ENCODE measurements around the gene PRMT7.

Gene PRMT7

DNA sequence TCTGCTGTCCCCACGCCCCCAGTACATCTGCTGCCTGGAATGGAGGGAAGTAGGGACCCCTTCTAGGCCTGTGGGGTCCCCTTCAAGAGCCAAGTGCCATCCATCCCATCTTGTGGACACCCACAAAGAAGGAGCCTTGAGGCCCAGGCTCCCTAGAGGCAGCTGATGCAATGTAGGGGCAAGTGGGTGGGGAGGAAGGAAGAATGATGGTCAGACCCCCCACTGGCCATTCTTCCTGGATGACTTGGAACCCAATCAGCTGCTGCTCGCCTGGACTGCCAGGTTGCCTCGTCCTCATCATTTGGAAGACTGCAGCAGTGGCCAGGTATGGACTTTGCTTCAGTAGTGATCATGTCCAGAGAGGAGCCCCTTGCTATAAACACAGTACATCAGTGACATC is 88.6 kb downstream of the PRMT7 start:
- no peak for DNase-seq

DNA sequence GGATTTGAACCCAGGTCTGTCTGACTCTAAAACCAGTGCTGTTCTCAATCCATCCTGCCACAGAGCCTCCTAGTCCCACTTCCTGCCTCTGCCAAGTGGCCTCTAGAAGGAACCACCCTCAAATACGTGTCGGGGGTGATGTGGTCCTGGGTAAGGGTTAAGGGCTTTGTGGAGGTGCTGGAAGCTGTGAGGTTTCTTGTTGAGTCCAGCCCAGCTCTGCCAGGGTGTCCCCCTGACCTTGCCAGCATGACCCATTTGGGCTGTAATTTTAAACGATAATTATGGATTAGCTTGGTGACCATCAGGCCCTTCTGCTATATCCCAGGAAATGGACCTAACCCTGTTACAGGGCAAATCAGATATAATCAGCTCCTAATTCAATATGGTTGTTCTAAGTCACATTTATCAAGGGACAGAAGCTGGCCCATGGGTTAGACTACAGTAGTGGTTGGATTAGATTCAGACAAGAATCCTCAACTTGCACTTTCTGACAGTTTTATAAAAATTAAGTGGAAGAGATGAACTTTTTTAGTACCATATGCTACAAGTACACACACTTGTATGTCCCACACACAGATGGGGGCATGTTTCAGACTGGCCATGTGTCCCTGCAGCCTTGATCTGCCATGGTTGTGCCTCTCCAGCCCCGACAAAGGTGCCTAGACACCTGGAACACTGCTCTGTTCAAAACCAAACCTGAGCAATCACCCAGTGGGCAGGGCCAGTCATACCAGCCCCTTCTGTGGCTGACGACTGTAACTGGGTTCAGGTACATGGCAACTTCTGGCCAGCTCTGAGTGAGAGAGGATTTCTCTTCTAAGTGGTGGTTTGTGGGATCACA is 89.5 kb downstream of the PRMT7 start:
- peak in 1 of 5 experiments; percentile 60 for DNase-seq

DNA sequence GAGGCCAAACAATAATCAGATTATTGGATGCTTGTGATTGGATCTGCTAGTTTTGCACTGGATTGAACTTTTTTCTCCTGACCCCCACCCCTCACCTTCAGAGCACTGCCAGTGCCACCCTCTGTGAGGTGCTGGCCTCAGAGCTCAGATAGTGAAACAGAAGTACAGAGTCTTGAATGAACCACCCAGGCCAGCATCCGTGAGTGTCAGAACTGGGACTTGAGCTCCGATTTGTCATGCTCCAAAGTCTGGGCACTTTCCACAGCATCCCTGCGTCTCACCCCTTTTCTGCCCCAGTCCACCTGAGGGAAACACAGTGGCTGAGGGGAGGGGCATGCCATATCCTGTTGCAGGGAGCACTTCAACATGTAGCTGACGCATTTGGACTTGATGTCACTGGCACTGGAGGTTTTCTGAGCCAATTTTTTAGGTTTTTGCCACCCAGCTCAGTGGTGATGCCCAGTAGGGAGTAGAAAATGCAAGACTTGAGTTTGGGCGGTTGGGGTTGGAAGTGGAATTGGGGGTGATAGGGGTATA is 90.2 kb downstream of the PRMT7 start:
- DNase-seq, result peak in 1 of 5 experiments; percentile 30

DNA sequence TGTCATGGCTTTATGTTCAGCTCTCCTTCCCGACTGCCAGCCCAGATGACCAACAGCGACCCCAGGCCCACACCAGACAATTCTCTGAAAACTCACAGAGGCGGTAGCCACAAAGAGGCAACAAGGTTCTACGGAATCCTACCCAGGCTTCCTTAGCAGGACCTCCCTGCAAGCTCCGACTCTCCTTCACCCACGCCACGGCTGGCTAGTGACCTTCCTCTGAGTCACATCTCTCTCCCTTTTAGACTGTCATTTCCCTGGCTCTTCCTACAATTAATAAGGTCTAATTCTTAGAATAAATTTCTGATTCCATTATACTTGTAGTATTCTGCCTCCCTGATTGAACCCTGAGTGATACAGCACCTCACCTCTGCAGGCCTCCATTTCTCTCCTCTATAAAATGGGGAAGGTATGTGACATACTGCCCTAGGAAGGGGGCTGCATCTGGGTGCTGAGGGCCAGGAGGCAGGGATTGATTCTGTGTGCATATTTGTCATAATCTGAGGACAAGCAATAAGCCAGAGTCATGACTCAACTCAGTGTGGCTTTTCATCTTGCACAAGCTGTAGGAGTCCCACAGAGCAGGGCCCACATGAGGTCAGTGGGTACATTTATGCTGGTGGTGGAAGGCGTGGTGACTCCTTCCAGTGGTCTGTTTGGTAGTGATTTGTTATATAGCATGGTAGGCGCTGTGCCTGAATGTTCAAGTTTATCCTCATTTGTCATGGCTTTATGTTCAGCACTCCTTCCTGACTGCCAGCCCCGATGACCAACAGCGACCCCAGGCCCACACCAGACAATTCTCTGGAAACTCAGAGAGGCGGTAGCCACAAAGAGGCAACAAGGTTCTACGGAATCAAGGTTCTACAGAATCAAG is 91.3 kb downstream of the PRMT7 start:
- DNase-seq, result no peak

DNA sequence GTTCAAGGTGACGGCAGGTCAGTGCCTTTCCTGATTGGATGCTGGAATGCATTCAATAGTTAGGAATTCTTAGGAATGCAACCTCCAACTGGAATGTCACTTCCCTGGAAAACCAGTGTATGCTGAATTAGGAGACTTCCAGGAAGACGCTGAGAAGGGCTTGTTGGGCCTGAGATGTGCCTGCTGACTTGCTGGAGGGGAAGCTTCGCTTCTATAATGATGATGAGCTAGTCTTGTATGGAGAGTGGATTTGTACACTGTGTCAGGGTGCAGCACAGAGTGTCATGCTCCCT is 91.9 kb downstream of the PRMT7 start:
- DNase-seq, result no peak

DNA sequence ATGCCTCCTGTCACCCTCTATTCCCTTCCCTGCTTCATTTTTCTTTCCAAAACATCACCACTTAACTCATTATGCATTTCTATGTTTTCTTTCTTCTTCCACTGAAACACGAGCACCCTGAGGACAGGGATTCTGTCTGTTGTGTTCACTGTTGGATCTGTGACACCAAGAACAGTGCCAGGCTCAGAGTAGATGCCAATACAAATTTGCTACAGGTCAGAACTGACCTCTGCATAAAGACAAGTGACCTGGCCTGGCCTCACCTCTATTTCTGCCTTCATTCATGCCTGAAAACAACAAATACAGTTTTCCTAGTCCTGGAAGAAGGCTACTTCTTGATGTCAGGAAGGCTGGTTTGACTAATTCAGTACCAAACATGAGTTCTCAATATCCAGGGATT is 92.4 kb downstream of the PRMT7 start:
- DNase-seq, result no peak

DNA sequence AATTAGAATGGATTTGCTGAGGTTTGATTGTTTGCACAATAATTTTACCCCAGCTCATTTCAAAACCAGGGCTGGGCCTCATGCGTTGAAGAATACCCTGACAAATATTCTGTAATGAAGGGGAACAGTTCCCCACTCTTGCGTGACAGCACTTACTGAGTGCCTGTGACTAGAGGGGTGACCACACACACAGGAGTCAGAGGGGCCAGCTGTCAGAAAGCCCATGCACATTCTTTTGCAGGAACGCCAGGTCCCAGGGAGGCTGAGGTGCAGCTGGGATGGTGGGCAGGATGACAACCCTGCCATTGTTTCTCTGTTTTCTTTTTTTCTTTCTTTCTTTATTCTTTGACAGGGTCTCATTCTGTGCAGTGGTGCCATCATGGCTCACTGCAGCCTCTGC is 92.9 kb downstream of the PRMT7 start:
- DNase-seq, result no peak

DNA sequence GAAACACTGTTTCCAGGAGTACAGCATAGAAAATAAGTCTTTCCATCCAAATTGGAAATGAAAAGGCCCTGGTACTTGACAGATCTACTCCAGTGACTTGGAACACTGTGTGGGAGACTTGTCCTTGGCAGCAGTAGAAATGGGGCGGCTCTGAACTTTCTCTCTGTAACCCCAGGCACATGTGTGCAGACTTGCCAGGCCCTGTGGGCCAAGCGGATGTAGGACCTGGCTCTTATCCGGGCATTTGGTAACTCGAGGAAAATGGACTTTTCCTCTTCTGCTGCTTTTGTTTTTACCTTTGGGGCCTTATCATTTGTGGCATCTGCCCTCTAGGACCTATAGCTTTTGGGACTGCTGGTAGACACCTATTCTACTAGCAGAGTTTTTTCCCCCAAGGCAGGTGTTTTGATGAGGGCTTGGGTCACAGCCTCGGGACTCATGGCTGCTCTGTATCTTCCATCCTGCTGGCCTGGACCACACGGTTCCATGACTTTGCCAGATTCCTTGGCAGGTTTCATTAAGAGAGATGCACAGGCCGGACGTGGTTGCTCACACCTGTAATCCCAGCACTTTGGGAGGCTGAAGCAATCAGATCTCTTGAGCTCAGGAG is 94.0 kb downstream of the PRMT7 start:
- no peak for DNase-seq

DNA sequence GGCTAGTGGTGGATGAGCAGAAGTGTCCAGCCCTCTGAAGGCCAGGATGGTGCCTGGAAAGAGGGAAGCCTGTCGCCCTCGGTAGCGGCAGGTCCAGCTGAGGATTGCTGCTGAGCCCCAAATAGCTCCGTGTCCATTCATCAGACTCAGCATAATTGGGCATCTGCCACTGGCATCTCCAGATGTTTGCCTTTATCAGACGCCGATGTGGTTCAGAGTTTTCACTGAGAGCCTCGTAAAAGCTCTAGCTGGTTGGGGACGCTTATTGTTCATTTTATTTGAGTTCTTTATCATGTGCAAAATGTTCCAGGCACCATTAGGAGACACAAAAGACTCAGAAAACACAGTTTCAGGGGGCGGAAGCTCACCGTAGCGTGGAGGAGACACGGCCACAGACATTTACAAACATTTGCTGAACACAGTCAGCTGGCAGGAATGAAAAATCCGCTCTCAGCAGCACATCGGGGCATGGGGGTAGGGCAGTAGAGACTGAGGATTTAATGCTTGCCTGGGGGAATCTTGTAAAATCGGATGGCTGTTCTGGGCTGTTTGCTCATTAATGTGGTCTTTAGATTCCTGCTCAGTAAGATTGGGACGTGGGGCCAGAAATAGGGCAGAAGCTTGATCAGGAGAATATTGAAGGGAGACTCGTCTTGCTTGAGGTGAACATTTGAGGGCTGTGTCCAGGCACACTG is 95.8 kb downstream of the PRMT7 start:
- DNase-seq, result no peak
